Fibroblast of pulmonary artery (primary cell): ENCODE results near the gene ME3.
A peak's percentile ranks its signal among the peaks of the same experiment; 100 is the strongest.

ENCODE experiments used
- DNase-seq: peaks from one replicate; pipeline ENCODE4 v3.0.0-alpha.2; 2010; ENCODE audit warnings: low read depth
- H3K4me3 ChIP-seq: replicated peaks from 2 replicates; pipeline ENCODE4 v1.5.1; 2011; ENCODE audit warnings: low read depth, mild to moderate bottlenecking, control low read depth, low read length, moderate library complexity
- CTCF ChIP-seq: IDR thresholded peaks from 2 replicates; pipeline ENCODE4 v1.5.1; 2011; ENCODE audit warnings: mild to moderate bottlenecking, control low read depth, low read length, inconsistent platforms; ENCODE audit errors: missing control alignments

Gene ME3

GRCh38 chr11:86463120-86463519 is 209.3 kb downstream of the ME3 start:
- no peak overlapping the region for H3K4me3 ChIP-seq
- no peak for DNase-seq
- TF ChIP-seq CTCF: no peak

GRCh38 chr11:86461892-86462291 is 210.5 kb downstream of the ME3 start:
- no peak overlapping the region for H3K4me3 ChIP-seq
- no peak for DNase-seq
- TF ChIP-seq CTCF: no peak

GRCh38 chr11:86460461-86461385 is 211.7 kb downstream of the ME3 start:
- peak; percentile 55 for DNase-seq
- no peak overlapping the region for H3K4me3 ChIP-seq
- TF ChIP-seq CTCF: no peak

GRCh38 chr11:86459682-86460460 is 212.5 kb downstream of the ME3 start:
- no peak overlapping the region for H3K4me3 ChIP-seq
- no peak for TF ChIP-seq CTCF
- DNase-seq: peak; percentile 92

- no peak for TF ChIP-seq CTCF
- no peak overlapping the region for H3K4me3 ChIP-seq
- DNase-seq: peak; percentile 33
These were observed 213.4 kb downstream of the ME3 start for GRCh38 chr11:86459002-86459385.

- H3K4me3 ChIP-seq: no peak overlapping the region
- no peak for DNase-seq
- TF ChIP-seq CTCF: no peak
These were observed 214.0 kb downstream of the ME3 start for GRCh38 chr11:86458294-86459001.
